Measurements from ENCODE around the gene RGS9BP.
"Not testable (repeated sequence)": the region's sequence is repeated elsewhere in the genome, so short reads cannot be mapped to it uniquely, and the experiment has no call there.

RGS9BP gene

DNA sequence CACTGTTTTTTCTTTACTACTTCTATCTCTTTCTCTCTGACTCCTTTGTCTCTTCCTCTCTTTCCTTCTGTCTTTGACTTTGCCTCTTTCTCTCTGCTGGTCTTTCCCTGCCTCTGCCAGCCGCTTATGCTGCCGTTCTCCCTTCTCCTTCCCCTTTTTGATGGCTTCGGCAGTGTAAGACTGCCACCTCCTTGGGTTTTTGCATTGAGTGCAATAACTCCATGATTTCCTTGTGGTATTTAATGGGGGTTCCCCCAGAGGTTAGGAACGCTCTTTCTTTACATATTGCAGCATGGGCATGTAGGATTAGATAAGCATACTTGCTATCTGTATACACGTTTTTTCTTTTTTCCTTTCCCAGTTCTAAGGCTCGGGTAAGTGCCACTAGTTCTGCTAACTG lies 19.9 kb downstream of the RGS9BP start:
- DNase-seq (ENCODE audit: low spot score), result not testable (repeated sequence)

DNA sequence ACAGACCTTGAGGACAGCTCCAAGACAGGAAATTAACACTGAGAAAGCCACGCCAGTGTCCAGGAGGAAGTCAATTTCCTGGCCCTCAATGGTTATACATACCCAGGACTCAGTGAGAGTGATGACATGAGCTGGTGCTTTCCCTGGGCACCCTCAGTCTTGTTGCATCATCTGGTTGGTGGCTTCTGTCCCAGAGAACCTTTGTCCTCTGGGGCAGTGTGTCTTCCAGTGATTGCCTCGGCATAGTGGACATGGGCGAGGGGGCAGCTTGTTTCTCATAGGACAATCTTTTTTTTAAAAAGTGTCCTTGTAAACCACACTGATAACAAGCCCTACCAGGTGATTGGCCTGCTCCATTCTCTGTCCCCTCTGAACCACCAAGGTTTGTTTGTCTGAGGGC lies 21.1 kb downstream of the RGS9BP start:
- DNase-seq (ENCODE audit: low spot score), result not testable (repeated sequence)

DNA sequence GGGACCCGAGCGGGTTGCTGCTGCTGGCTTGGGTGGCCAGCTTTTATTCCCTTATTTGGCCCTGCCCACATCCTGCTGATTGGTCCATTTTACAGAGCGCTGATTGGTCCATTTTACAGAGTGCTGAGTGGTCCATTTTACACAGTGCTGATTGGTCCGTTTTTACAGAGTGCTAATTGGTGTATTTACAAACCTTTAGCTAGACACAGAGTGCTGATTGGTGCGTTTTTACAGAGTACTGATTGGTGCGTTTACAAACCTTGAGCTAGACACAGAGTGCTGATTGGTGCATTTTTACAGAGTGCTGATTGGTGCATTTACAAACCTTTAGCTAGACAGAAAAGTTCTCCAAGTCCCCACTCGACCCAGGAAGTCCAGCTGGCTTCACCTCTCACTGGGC lies 24.5 kb downstream of the RGS9BP start:
- DNase-seq (ENCODE audit: low spot score), result not testable (repeated sequence)

DNA sequence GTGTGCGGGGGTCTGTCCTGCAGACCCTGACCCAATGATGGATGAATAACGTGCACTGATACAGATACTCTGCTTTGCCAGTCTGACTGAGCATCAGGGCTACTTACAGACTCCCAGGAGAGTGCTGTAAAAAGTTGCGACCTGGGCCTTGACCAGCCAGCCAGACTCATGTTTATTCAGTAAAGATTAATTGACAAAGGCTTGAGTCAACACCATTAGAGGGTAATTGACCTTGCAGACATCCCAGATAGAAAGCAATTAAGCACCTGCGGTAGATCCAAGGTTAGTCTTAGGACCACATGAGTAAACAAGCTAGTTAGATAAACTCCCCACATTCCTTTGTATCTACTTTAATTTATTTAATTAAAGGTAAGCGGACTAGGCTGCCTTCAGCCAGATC lies 26.4 kb downstream of the RGS9BP start:
- DNase-seq (ENCODE audit: low spot score), result no peak

DNA sequence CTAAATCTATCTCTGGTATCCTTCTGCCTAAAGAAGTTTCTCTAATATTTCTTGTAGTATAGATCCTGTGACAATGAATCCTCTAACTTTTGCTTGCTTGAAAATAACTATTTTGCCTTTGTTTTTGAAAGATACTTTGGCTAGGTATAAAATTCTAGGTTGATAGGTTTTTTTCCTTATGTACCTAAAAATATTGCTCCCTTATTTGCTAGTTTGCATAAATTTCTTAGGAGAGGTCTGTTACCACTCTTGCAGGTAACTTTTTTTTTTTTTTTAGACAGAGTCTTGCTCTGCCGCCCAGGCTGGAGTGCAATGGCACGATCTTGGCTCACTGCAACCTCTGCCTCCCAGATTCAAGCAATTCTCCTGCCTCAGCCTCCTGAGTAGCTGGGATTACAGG lies 28.4 kb downstream of the RGS9BP start:
- DNase-seq (ENCODE audit: low spot score), result not testable (repeated sequence)

DNA sequence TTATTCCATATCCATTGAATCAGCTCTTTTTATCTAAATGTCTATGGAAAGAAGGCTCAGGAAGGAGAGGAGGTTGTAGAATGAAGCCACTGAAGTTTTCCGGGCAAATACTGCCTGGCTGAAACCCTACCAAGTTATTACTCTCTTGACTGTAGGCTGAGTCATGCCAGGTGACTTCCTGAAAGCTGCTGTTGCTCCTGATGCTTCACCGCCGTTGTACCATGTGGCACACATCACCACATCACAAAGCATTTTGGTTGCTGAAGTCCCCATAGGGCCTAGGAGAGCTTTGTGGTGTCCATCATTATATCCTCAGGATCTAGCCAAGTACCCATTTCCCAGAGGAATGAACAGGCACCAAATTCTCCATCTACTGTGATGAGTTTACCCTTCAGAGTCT lies 32.8 kb downstream of the RGS9BP start:
- no peak for DNase-seq (ENCODE audit: low spot score)

DNA sequence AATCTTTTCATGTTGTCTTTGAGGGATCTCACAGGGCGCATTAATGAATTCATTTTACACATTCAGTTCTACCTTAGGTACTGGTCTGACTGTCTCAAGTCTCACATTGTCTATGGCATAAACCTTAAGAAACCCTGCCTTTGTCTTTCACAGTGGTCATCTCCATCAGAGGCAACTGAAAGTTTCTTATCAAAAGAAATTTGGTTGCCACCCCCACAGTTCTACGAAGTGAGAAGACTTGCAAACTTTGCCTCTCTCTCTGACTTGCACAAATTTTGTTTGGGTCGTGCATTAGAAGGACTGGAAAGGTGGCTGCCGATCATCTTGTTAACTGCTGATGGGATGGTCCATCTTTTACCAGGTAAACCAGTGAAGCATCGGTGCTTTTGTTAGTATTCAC lies 33.4 kb downstream of the RGS9BP start:
- no peak for DNase-seq (ENCODE audit: low spot score)

DNA sequence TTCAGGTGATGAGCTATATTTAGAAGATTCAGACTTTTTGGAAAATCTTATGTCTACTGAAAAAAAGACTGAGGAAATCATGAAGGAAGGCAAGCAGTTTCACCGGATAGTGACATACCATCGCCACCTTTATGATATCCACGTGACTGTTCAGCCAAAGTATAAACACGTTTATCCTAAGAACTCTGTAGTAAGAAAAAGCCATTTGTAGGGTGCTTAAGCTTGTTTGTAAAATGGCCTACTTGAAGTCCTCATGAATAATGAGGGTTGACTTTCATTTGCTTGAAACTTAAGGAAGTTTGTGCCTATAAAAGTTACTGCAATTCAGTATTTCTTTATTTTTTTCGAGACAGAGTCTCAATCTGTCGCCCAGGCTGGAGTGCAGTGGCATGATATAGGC lies 36.1 kb downstream of the RGS9BP start:
- no peak for DNase-seq (ENCODE audit: low spot score)

DNA sequence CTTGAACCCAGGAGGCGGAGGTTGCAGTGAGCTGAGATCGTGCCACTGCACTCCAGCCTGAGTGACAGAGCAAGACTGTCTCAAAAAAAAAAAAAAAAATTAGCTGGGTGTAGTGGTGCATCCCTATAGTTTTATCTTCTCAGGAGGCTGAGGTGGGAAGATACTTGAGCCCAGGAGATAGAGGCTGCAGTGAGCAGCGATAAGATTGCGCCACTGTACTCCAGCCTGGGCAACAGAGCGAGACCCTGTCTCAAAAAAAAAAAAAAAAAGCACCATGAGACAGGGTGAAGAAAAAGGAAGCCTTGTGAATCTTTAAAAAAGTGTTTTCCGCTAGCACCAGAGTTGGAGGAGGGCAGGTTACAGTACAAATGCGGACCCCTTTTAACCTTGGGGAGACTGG lies 40.6 kb downstream of the RGS9BP start:
- DNase-seq (ENCODE audit: low spot score), result not testable (repeated sequence)

DNA sequence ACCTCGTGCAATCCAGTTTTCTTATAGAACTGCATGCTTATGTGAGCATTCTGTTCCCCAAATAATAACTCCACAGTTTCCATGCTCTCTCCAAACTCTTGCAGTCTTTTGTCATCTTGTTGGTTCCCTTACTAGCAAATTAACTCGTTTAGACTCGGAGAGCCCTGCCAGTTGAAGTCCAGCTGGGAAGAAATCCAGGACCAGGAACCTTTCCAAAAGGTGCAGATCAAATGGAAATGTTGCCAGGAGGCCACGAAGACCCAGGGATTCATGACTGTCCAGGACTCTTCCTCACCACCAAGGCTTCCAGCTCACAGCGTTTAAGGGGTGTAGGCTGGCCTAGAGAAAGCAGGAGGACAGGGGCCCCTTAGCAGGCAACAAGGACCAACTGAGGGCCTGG lies 41.8 kb downstream of the RGS9BP start:
- no peak for DNase-seq (ENCODE audit: low spot score)

DNA sequence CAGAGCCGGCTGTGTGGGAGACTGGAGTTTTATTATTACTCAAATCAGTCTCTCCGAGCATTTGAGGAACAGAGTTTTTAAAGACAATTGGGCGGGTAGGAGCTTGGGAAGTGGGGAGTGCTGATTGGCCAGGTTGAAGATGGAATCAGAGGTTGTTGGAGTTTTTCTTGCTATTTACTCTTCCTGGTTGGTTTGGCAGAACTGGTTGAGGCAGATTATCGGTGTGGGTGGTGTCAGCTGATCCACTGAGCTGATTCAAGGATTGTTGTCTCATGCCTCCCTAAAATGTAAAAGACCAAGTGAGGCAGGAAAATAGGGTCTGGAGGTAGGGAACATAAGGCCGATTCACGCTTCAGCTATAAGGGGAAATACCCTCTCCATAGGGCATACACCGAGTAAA lies 42.6 kb downstream of the RGS9BP start:
- no peak for DNase-seq (ENCODE audit: low spot score)

DNA sequence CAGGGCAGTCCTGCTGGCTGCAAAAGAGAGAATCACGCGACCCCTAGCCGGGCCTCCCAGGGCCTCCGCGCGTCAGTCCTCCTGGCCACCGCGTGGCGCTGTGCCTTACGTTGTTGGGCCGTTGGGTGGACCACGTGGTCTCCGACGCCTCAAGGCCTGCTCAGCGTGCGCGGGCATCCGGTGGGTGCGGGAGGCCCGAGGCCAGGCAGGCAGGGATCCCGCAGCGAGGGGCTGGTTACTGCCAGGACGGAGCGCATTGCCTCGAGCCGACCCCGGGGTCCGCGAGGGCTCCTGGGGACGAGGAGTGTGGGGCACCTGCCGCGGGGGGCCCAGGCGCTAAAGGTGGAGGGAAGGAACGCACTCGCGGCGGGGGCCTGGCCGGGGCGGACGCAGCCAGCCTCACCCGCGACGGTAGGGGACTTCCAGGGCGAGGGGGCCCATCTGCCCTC lies 44.0 kb downstream of the RGS9BP start, which contains the start of gene TDRD12:
TSS of gene TDRD12 (plus strand) at position 157 of the 449 bp plus-strand sequence. CDS start 306 bp downstream, outside the sequence.
- DNase-seq (ENCODE audit: low spot score), result peak; percentile 84

DNA sequence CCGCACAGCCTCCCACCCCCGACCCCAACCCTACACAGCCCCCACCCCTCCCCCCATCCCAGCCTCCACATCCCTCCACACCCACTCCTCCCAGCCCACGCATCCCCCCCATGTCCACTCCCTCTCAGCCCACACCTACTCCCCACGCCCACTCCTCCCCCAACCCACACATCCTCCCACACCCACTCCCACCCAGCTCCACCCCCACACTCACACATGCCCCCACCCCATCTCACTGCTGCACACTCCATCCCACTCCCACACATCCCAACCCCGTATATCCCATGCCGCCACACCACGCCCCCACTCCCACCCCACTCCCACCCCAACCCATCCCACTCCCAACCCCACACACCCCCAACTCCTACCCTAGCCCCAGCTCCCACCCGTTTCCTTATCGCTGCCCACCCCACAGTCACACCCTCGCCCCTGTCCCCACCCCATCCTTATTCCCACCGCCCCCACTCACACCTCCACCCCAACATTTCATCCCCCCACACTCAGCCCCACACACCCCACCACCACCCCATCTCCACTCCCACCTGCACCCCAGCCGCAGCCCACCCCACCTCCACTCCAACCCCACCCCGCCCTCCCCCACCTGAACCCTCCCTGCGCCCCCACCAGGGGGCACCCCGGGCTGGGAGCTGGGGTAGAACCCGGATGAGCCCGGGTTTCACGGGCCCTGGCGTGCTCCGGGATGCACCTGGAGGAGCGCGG lies 44.7 kb downstream of the RGS9BP start:
- DNase-seq (ENCODE audit: low spot score), result peak; percentile 76

DNA sequence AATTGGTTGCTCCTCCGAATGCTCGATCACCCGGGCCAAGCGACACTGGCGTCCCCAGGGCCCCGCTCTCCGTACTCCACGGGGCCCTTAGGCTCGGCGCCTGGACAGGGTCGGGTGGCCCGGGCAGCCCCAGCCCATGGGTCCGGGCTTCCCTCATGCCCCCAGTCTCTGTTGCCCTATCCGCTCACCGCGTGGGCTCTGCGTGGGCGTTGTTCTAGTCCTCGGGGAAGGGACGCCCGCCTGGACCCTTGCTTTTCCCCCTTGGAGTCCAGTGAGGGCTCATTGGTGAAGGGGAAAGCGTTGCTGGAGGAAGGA lies 45.2 kb downstream of the RGS9BP start:
- no peak for DNase-seq (ENCODE audit: low spot score)
